ENCODE measurements around the gene KAZN.

KAZN gene

GRCh38 chr1:14614341-14614740 is 15.9 kb downstream of the KAZN start:
- no peak for DNase-seq (ENCODE audit: low read depth, low spot score)

GRCh38 chr1:14615549-14616218 is 17.2 kb downstream of the KAZN start:
- DNase-seq (ENCODE audit: low read depth, low spot score) = no peak

- DNase-seq (ENCODE audit: low read depth, low spot score) = no peak
These were observed 18.3 kb downstream of the KAZN start for GRCh38 chr1:14616632-14617396.

GRCh38 chr1:14617791-14618190 is 19.3 kb downstream of the KAZN start:
- no peak for DNase-seq (ENCODE audit: low read depth, low spot score)

- DNase-seq (ENCODE audit: low read depth, low spot score) = no peak
These were observed 22.5 kb downstream of the KAZN start for GRCh38 chr1:14620941-14621340.

GRCh38 chr1:14623090-14623489 is 24.6 kb downstream of the KAZN start:
- DNase-seq (ENCODE audit: low read depth, low spot score) = no peak

GRCh38 chr1:14624941-14625340 is 26.5 kb downstream of the KAZN start:
- DNase-seq (ENCODE audit: low read depth, low spot score) = no peak

GRCh38 chr1:14625572-14625971 is 27.1 kb downstream of the KAZN start:
- no peak for DNase-seq (ENCODE audit: low read depth, low spot score)

- no peak for DNase-seq (ENCODE audit: low read depth, low spot score)
These were observed 27.5 kb downstream of the KAZN start for GRCh38 chr1:14625996-14626395.

GRCh38 chr1:14626869-14627607 is 28.6 kb downstream of the KAZN start:
- no peak for DNase-seq (ENCODE audit: low read depth, low spot score)

GRCh38 chr1:14627608-14628489 is 29.4 kb downstream of the KAZN start:
- DNase-seq (ENCODE audit: low read depth, low spot score) = no peak

GRCh38 chr1:14629363-14630014 is 31.0 kb downstream of the KAZN start:
- no peak for DNase-seq (ENCODE audit: low read depth, low spot score)

- no peak for DNase-seq (ENCODE audit: low read depth, low spot score)
These were observed 32.5 kb downstream of the KAZN start for GRCh38 chr1:14630986-14631385.

GRCh38 chr1:14631421-14631820 is 32.9 kb downstream of the KAZN start:
- DNase-seq (ENCODE audit: low read depth, low spot score) = no peak

- no peak for DNase-seq (ENCODE audit: low read depth, low spot score)
These were observed 36.0 kb downstream of the KAZN start for GRCh38 chr1:14634486-14634885.

GRCh38 chr1:14635421-14635820 is 36.9 kb downstream of the KAZN start:
- no peak for DNase-seq (ENCODE audit: low read depth, low spot score)

GRCh38 chr1:14636897-14637632 is 38.6 kb downstream of the KAZN start:
- DNase-seq (ENCODE audit: low read depth, low spot score) = no peak

GRCh38 chr1:14639291-14640050 is 41.0 kb downstream of the KAZN start:
- no peak for DNase-seq (ENCODE audit: low read depth, low spot score)

GRCh38 chr1:14642712-14643111 is 44.2 kb downstream of the KAZN start:
- DNase-seq (ENCODE audit: low read depth, low spot score) = no peak

GRCh38 chr1:14646973-14647372 is 48.5 kb downstream of the KAZN start:
- DNase-seq (ENCODE audit: low read depth, low spot score) = no peak
